Mesothelial cell of epicardium (in vitro differentiated cells): ENCODE measurements around the gene MBLAC1. TPM values are rescaled to one million over a fixed set of nuclear protein-coding genes. Genes with fewer than 3 reads are reported as not detected.

ENCODE experiments used
- DNase-seq, 2 experiments: peaks; one replicate each; pipeline ENCODE4 v3.0.0; 2021; ENCODE audit warnings: low spot score in 2 of 2; ENCODE audit not compliant: unreplicated experiment in 2 of 2
- H3K27ac Mint-ChIP-seq: 2 replicates; pipeline ENCODE4 v1.8.0; 2021; ENCODE audit warnings: mixed read lengths
- H3K27me3 Mint-ChIP-seq: 2 replicates; pipeline ENCODE4 v1.8.0; 2021; ENCODE audit warnings: low read depth, mixed read lengths
- H3K36me3 Mint-ChIP-seq: 2 replicates; pipeline ENCODE4 v1.8.0; 2021; ENCODE audit warnings: mixed read lengths
- H3K4me1 Mint-ChIP-seq: 2 replicates; pipeline ENCODE4 v1.8.0; 2021; ENCODE audit warnings: mixed read lengths
- H3K4me3 Mint-ChIP-seq: 2 replicates; pipeline ENCODE4 v1.8.0; 2021; ENCODE audit warnings: mild to moderate bottlenecking, moderate library complexity, mixed read lengths
- H3K9me3 Mint-ChIP-seq: 2 replicates; pipeline ENCODE4 v1.8.0; 2021; ENCODE audit warnings: mixed read lengths
- total RNA-seq: library from RNA; stranded (reverse); gene quantifications from 3 replicates; pipeline ENCODE4 v1.2.1, GENCODE V29; 2021
- TF ChIP-seq, protein P1 (sequence below): fragments of 200-600 bp; sonication (generic); IDR thresholded peaks from one replicate; pipeline ENCODE4 v1.5.0; 2021; ENCODE audit warnings: antibody characterized with exemption; ENCODE audit not compliant: unreplicated experiment

The MBLAC1 gene
- total RNA-seq, 1 donor from 2014 or later, result 3.5 TPM

DNA sequence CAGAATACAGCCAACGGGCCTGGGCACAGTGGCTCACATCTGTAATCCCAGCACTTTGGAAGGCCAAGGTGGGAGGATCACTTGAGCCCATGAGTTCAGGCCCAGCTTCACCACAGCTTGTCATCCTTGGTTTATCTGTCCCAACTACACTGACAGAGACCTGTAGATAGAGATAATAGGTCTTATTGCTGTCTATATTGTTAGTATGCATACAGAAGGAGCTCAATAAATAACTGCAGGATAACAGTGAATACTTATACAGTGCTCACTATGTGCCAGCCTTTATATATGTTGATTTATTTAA, 6.1 kb upstream of the MBLAC1 start:
- H3K36me3 Mint-ChIP-seq, result peaks cover 8% of the 10 kb centered on the region
- H3K27ac Mint-ChIP-seq, result peak overlapping the region; percentile 99
- no peaks in the 10 kb centered on the region for H3K27me3 Mint-ChIP-seq
- TF ChIP-seq, protein P1, sequence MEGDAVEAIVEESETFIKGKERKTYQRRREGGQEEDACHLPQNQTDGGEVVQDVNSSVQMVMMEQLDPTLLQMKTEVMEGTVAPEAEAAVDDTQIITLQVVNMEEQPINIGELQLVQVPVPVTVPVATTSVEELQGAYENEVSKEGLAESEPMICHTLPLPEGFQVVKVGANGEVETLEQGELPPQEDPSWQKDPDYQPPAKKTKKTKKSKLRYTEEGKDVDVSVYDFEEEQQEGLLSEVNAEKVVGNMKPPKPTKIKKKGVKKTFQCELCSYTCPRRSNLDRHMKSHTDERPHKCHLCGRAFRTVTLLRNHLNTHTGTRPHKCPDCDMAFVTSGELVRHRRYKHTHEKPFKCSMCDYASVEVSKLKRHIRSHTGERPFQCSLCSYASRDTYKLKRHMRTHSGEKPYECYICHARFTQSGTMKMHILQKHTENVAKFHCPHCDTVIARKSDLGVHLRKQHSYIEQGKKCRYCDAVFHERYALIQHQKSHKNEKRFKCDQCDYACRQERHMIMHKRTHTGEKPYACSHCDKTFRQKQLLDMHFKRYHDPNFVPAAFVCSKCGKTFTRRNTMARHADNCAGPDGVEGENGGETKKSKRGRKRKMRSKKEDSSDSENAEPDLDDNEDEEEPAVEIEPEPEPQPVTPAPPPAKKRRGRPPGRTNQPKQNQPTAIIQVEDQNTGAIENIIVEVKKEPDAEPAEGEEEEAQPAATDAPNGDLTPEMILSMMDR, result no peak
- H3K9me3 Mint-ChIP-seq, result no peaks in the 10 kb centered on the region
- peak overlapping the region; percentile 94 for H3K4me3 Mint-ChIP-seq
- no peak for DNase-seq
- H3K4me1 Mint-ChIP-seq, result peaks cover 20% of the 10 kb centered on the region

- DNase-seq, result no peak
- no peak overlapping the region for H3K4me3 Mint-ChIP-seq
- H3K27me3 Mint-ChIP-seq, result no peaks in the 10 kb centered on the region
- peaks cover 2% of the 10 kb centered on the region for H3K36me3 Mint-ChIP-seq
- no peaks in the 10 kb centered on the region for H3K9me3 Mint-ChIP-seq
- peaks cover 29% of the 10 kb centered on the region for H3K4me1 Mint-ChIP-seq
- no peak overlapping the region for H3K27ac Mint-ChIP-seq
- TF ChIP-seq, protein P1, result no peak
Observed at GRCh38 chr7:100122067-100122466, 4.7 kb upstream of the MBLAC1 start.

DNA sequence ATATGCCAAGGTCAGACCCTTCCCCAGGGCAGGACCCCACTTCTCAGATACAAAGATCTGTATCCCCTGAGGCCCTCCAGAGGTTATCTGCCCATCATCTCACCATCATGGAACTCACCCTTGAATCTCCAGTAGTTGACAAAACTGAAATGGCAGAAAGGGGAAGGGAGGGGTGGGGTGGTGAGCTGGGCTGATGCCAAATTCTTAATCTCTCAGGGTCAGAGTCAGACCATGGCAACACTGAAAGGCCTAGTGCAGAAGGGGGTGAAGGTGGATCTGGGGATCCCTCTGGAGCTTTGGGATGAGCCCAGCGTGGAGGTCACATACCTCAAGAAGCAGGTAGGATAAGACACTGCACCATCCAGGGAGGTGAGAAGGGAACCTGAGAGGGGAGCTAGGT, 4.2 kb upstream of the MBLAC1 start:
- H3K4me3 Mint-ChIP-seq, result no peak overlapping the region
- DNase-seq, result no peak
- H3K27ac Mint-ChIP-seq, result no peak overlapping the region
- H3K9me3 Mint-ChIP-seq, result no peaks in the 10 kb centered on the region
- no peaks in the 10 kb centered on the region for H3K27me3 Mint-ChIP-seq
- H3K36me3 Mint-ChIP-seq, result peaks cover 2% of the 10 kb centered on the region
- peaks cover 29% of the 10 kb centered on the region for H3K4me1 Mint-ChIP-seq
- TF ChIP-seq, protein P1, result no peak

DNA sequence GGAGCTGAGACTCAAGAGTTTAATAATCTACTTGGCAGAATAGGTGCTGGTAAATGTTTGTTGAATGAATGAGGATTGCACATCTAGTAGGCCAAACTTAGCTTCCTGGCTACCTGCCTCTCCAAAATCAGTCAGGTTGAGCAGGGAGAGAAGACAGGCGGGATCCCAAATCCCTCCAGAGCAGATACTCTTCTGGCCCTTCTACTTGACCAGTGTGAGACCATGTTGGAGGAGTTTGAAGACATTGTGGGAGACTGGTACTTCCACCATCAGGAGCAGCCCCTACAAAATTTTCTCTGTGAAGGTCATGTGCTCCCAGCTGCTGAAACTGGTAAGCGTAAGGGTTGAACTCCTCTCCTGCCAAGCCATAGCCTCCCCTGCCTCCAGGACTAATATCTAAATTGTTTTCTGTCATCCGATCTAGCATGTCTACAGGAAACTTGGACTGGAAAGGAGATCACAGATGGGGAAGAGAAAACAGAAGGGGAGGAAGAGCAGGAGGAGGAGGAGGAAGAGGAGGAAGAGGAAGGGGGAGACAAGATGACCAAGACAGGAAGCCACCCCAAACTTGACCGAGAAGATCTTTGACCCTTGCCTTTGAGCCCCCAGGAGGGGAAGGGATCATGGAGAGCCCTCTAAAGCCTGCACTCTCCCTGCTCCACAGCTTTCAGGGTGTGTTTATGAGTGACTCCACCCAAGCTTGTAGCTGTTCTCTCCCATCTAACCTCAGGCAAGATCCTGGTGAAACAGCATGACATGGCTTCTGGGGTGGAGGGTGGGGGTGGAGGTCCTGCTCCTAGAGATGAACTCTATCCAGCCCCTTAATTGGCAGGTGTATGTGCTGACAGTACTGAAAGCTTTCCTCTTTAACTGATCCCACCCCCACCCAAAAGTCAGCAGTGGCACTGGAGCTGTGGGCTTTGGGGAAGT, 2.2 kb upstream of the MBLAC1 start:
- peaks cover 2% of the 10 kb centered on the region for H3K36me3 Mint-ChIP-seq
- H3K27me3 Mint-ChIP-seq, result no peaks in the 10 kb centered on the region
- no peaks in the 10 kb centered on the region for H3K9me3 Mint-ChIP-seq
- DNase-seq, result no peak
- peak overlapping the region; percentile 13 for H3K4me3 Mint-ChIP-seq
- H3K4me1 Mint-ChIP-seq, result peaks cover 29% of the 10 kb centered on the region
- peak overlapping the region; percentile 17 for H3K27ac Mint-ChIP-seq
- TF ChIP-seq, protein P1, result no peak

GRCh38 chr7:100126239-100126930, 382 bp upstream of the MBLAC1 start:
- H3K9me3 Mint-ChIP-seq, result no peaks in the 10 kb centered on the region
- DNase-seq, result no peak
- H3K4me3 Mint-ChIP-seq, result peak overlapping the region; percentile 96
- TF ChIP-seq, protein P1, result no peak
- H3K36me3 Mint-ChIP-seq, result peaks cover 2% of the 10 kb centered on the region
- H3K27ac Mint-ChIP-seq, result peak overlapping the region; percentile 99
- H3K27me3 Mint-ChIP-seq, result no peaks in the 10 kb centered on the region
- H3K4me1 Mint-ChIP-seq, result peaks cover 20% of the 10 kb centered on the region
